Esophagus squamous epithelium (tissue), 5 donors: Measurements from ENCODE around the gene SUDS3. TPM values are rescaled to one million over a fixed set of nuclear protein-coding genes. Genes with fewer than 3 reads are reported as not detected.

ENCODE experiments used
- DNase-seq: peaks from one replicate; lab custom pipeline; 2025; lab: John Stamatoyannopoulos, UW
- H3K27ac ChIP-seq, 4 donors: fragments of 200-600 bp; sonication (generic); one replicate each; pipeline ENCODE4 v1.5.1; 2016 to 2019; ENCODE audit warnings: mild to moderate bottlenecking in 1 of 4
- H3K27me3 ChIP-seq, 4 donors: fragments of 200-600 bp; sonication (generic); 1 replicate in 3 of 4; 2 replicates in 1 of 4; pipeline versions ENCODE4 v1.5.1 to v1.6.0; 2017 to 2021; ENCODE audit warnings: antibody characterized with exemption in 1 of 4
- H3K36me3 ChIP-seq, 3 donors: fragments of 200-600 bp; sonication (generic); one replicate each; pipeline ENCODE4 v1.5.1; 2016 to 2019
- H3K4me1 ChIP-seq, 3 donors: fragments of 200-600 bp; sonication (generic); one replicate each; pipeline ENCODE4 v1.5.1; 2017 to 2019
- H3K4me3 ChIP-seq, 4 donors: fragments of 200-600 bp; sonication (generic); 1 replicate in 3 of 4; 2 replicates in 1 of 4; pipeline ENCODE4 v1.5.1; 2016 to 2019; ENCODE audit warnings: mild to moderate bottlenecking in 2 of 4, moderate library complexity in 1 of 4
- H3K9me3 ChIP-seq, 3 donors: fragments of 200-600 bp; sonication (generic); one replicate each; pipeline ENCODE4 v1.5.1; 2016 to 2019
- CTCF ChIP-seq, 6 experiments: fragments of 450-650 bp in 4 of 6; fragments of 200-600 bp in 2 of 6; sonication (generic) in 2 of 6; IDR thresholded peaks; one replicate each; pipeline ENCODE4 v1.5.1; 2016 to 2019; ENCODE audit warnings: antibody characterized with exemption in 6 of 6, mild to moderate bottlenecking in 4 of 6, moderate library complexity in 4 of 6
- POLR2A ChIP-seq, 4 donors: fragments of 450-650 bp; IDR thresholded peaks; one replicate each; pipeline ENCODE4 v1.6.1; 2017; ENCODE audit warnings: antibody characterized with exemption in 4 of 4, mild to moderate bottlenecking in 4 of 4, moderate library complexity in 3 of 4
- WGBS, 2 donors: methylation state at CpG; one replicate each; pipeline ENCODE4 v1.1.5; 2018; 5-methylcytosine and 5-hydroxymethylcytosine counted together
- intact Hi-C: fragments of 100-400 bp; cut with DNase I; formaldehyde crosslinking; loops from one replicate; pipeline ENCODE4 v1.15.0; 2022
- total RNA-seq, 4 donors: library from RNA; depleted of rRNA; stranded (reverse); fragments of >200 nt; gene quantifications; one replicate each; pipeline ENCODE4 v1.1.0, GENCODE V29; 2016
- donor health status: DM: yes; HTN: yes; CAD: no.

SUDS3 gene
- total RNA-seq, 4 donors from 2014 or later, result 43.3 to 55.0 (median 44.8) TPM

GRCh38 chr12:118417942-118418341 is 41.6 kb downstream of the SUDS3 start:
- WGBS, 2 donors, result 82 to 88% methylated on average over 3 of the region's 3 CpGs
- TF ChIP-seq POLR2A (IDR thresholded peaks at IDR 0.05) (no peak), CTCF (IDR thresholded peaks at IDR 0.05) (no peak)
- intact Hi-C loops, result no loop called here
- peak overlapping the region in 1 of 4 donors; percentile 52 for H3K27ac ChIP-seq
- peaks cover 0 to 46% (median 28%) of the 10 kb centered on the region in 3 donors for H3K36me3 ChIP-seq
- H3K4me1 ChIP-seq, result peaks cover 0 to 5% (median 0%) of the 10 kb centered on the region in 3 donors
- DNase-seq, result no peak
- no peak overlapping the region for H3K4me3 ChIP-seq
- H3K9me3 ChIP-seq, result no peaks in the 10 kb centered on the region
- no peaks in the 10 kb centered on the region for H3K27me3 ChIP-seq

GRCh38 chr12:118418385-118419057 is 42.2 kb downstream of the SUDS3 start:
- Histone ChIP-seq H3K4me1 (no peaks in the 10 kb centered on the region), H3K4me3 (no peak overlapping the region), H3K36me3 (peaks cover 0 to 40% (median 23%) of the 10 kb centered on the region in 3 donors), H3K27me3 (no peaks in the 10 kb centered on the region), H3K27ac (peak overlapping the region in 1 of 4 donors; percentile 52), H3K9me3 (no peaks in the 10 kb centered on the region)
- DNase-seq, result no peak
- no peak for TF ChIP-seq CTCF (IDR thresholded peaks at IDR 0.05)
- TF ChIP-seq POLR2A (IDR thresholded peaks at IDR 0.05), result no peak
- WGBS, 2 donors, result 22 to 57% methylated on average over 1 of the region's 1 CpG
- intact Hi-C loops, result no loop called here

GRCh38 chr12:118420673-118421072 is 44.3 kb downstream of the SUDS3 start:
- TF ChIP-seq POLR2A (IDR thresholded peaks at IDR 0.05) (no peak), CTCF (IDR thresholded peaks at IDR 0.05) (no peak)
- H3K4me1 ChIP-seq, result no peaks in the 10 kb centered on the region
- H3K4me3 ChIP-seq, result no peak overlapping the region
- WGBS, 2 donors, result 90 to 95% methylated on average over 3 of the region's 3 CpGs
- H3K27me3 ChIP-seq, result no peaks in the 10 kb centered on the region
- intact Hi-C loops, result no loop called here
- H3K9me3 ChIP-seq, result no peaks in the 10 kb centered on the region
- DNase-seq, result no peak
- H3K36me3 ChIP-seq, result peaks cover 0 to 19% (median 11%) of the 10 kb centered on the region in 3 donors
- no peak overlapping the region for H3K27ac ChIP-seq

GRCh38 chr12:118424884-118425283 is 48.5 kb downstream of the SUDS3 start:
- no peaks in the 10 kb centered on the region for H3K4me1 ChIP-seq
- no peak for DNase-seq
- no peak overlapping the region for H3K27ac ChIP-seq
- H3K4me3 ChIP-seq, result no peak overlapping the region
- 47 to 52% methylated on average over 7 of the region's 7 CpGs for WGBS, 2 donors
- intact Hi-C loops, result no loop called here
- no peaks in the 10 kb centered on the region for H3K27me3 ChIP-seq
- H3K36me3 ChIP-seq, result no peaks in the 10 kb centered on the region
- TF ChIP-seq CTCF (IDR thresholded peaks at IDR 0.05) (no peak), POLR2A (IDR thresholded peaks at IDR 0.05) (no peak)
- no peaks in the 10 kb centered on the region for H3K9me3 ChIP-seq

- no peaks in the 10 kb centered on the region for H3K27me3 ChIP-seq
- no peaks in the 10 kb centered on the region for H3K36me3 ChIP-seq
- TF ChIP-seq POLR2A (IDR thresholded peaks at IDR 0.05) (no peak), CTCF (IDR thresholded peaks at IDR 0.05) (no peak)
- H3K9me3 ChIP-seq, result no peaks in the 10 kb centered on the region
- no peak overlapping the region for H3K27ac ChIP-seq
- DNase-seq, result no peak
- no peak overlapping the region for H3K4me3 ChIP-seq
- intact Hi-C loops, result no loop called here
- no peaks in the 10 kb centered on the region for H3K4me1 ChIP-seq
- WGBS, 2 donors, result 57% methylated on average over 4 of the region's 4 CpGs
Measured at GRCh38 chr12:118425364-118425763, 49.0 kb downstream of the SUDS3 start.
